Fibroblast of skin of right biceps (primary cell): ENCODE data around the gene CRACR2A.

Experiments used
- DNase-seq: peaks from one replicate; pipeline ENCODE4 v3.0.0-alpha.2; 2013

The CRACR2A gene

GRCh38 chr12:3751151-3752095, 1.5 kb downstream of the CRACR2A start:
- no peak for DNase-seq

- no peak for DNase-seq
Measured at GRCh38 chr12:3750616-3751015, 2.3 kb downstream of the CRACR2A start.

- no peak for DNase-seq
Measured at GRCh38 chr12:3748620-3749019, 4.3 kb downstream of the CRACR2A start.

GRCh38 chr12:3747976-3748619, 4.8 kb downstream of the CRACR2A start:
- no peak for DNase-seq

- no peak for DNase-seq
Measured at GRCh38 chr12:3747543-3747942, 5.4 kb downstream of the CRACR2A start.

- no peak for DNase-seq
Measured at GRCh38 chr12:3746758-3747157, 6.2 kb downstream of the CRACR2A start.

GRCh38 chr12:3745152-3745551, 7.8 kb downstream of the CRACR2A start:
- no peak for DNase-seq

GRCh38 chr12:3744229-3744901, 8.5 kb downstream of the CRACR2A start:
- no peak for DNase-seq

- DNase-seq: peak; percentile 57
Measured at GRCh38 chr12:3743803-3744202, 9.1 kb downstream of the CRACR2A start.

- no peak for DNase-seq
Measured at GRCh38 chr12:3741882-3742672, 10.8 kb downstream of the CRACR2A start.

- DNase-seq: no peak
Measured at GRCh38 chr12:3740480-3741231, 12.3 kb downstream of the CRACR2A start.

GRCh38 chr12:3735432-3735831, 17.5 kb downstream of the CRACR2A start:
- no peak for DNase-seq

GRCh38 chr12:3732901-3733300, 20.0 kb downstream of the CRACR2A start:
- no peak for DNase-seq

- DNase-seq: no peak
Measured at GRCh38 chr12:3730111-3730510, 22.8 kb downstream of the CRACR2A start.

GRCh38 chr12:3728686-3729085, 24.2 kb downstream of the CRACR2A start:
- DNase-seq: no peak

GRCh38 chr12:3727877-3728632, 24.9 kb downstream of the CRACR2A start:
- DNase-seq: peak; percentile 48

GRCh38 chr12:3727354-3727753, 25.6 kb downstream of the CRACR2A start:
- DNase-seq: no peak

- no peak for DNase-seq
Measured at GRCh38 chr12:3726456-3726855, 26.5 kb downstream of the CRACR2A start.

GRCh38 chr12:3725388-3726115, 27.4 kb downstream of the CRACR2A start:
- DNase-seq: peak; percentile 26
